Rectal smooth muscle tissue (tissue), 1 donor: ENCODE results near the gene PTPN21.

Source experiments
- H3K27ac ChIP-seq: one replicate; pipeline ENCODE4 v1.7.0; 2013; ENCODE audit warnings: low read depth, low read length, inconsistent platforms
- H3K27me3 ChIP-seq: one replicate; pipeline ENCODE4 v1.7.0; 2013; ENCODE audit warnings: low read length; ENCODE audit not compliant: control insufficient read depth, insufficient read depth
- H3K36me3 ChIP-seq: one replicate; pipeline ENCODE4 v1.7.0; 2013; ENCODE audit warnings: low read length; ENCODE audit not compliant: control insufficient read depth, insufficient read depth
- H3K4me1 ChIP-seq: one replicate; pipeline ENCODE4 v1.7.0; 2013; ENCODE audit warnings: low read length; ENCODE audit not compliant: control insufficient read depth, insufficient read depth
- H3K4me3 ChIP-seq: one replicate; pipeline ENCODE4 v1.7.0; 2013; ENCODE audit warnings: low read length
- H3K9ac ChIP-seq: one replicate; pipeline ENCODE4 v1.7.0; 2013; ENCODE audit warnings: low read length

Gene PTPN21

GRCh38 chr14:88493392-88494185, 61.2 kb downstream of the PTPN21 start:
- H3K36me3 ChIP-seq = peaks cover 7% of the 10 kb centered on the region
- H3K4me1 ChIP-seq = no peaks in the 10 kb centered on the region
- no peak overlapping the region for H3K4me3 ChIP-seq
- H3K27me3 ChIP-seq = no peaks in the 10 kb centered on the region
- H3K9ac ChIP-seq = no peak overlapping the region
- H3K27ac ChIP-seq = no peak overlapping the region

GRCh38 chr14:88492272-88493089, 62.3 kb downstream of the PTPN21 start:
- no peak overlapping the region for H3K27ac ChIP-seq
- peaks cover 7% of the 10 kb centered on the region for H3K36me3 ChIP-seq
- H3K9ac ChIP-seq = no peak overlapping the region

DNA sequence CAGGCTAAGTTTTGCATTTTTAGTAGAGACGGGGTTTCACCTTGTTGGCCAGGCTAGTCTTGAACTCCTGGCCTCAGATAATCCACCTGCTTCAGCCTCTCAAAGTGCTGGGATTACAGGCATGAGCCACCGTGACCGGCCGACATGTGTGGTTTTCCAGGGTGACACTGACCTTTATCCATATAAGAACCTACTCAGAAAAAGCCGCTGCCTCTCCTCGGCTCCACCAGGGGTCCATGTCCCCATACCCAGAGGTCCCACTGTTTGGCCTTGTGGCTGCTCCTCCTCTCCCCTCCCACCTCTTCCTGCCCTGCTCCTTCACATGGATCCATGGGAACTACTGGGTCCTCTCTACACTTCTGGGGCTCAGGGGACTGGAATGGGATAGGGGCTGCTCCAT, 64.6 kb downstream of the PTPN21 start:
- Histone ChIP-seq H3K27me3 (no peaks in the 10 kb centered on the region), H3K9ac (no peak overlapping the region), H3K27ac (no peak overlapping the region), H3K4me1 (no peaks in the 10 kb centered on the region), H3K36me3 (peaks cover 2% of the 10 kb centered on the region), H3K4me3 (no peak overlapping the region)

More at GRCh38 chr14:88492272-88493089, 62.3 kb downstream of the PTPN21 start:
- Histone ChIP-seq H3K27me3 (no peaks in the 10 kb centered on the region), H3K4me3 (no peak overlapping the region), H3K4me1 (no peaks in the 10 kb centered on the region)

DNA sequence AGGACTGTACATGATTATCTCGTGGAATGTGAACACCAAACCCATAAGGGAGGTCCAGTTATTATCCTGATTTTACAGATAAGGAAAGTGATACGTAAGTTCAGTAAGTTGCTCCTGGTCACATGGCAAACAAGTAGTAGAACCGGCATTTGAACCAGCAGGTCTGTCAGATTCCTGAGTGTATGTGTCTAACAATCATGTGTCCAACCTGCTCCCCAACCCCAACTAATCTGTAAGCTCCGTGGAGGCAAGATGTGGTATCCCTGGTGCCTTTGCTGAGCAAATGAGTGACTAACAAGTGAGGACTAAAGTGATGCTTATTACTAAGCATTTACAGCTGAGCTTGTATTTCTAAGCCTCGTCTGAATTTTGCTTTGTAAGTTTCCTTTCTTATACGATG, 65.9 kb downstream of the PTPN21 start:
- H3K4me1 ChIP-seq = no peaks in the 10 kb centered on the region
- H3K4me3 ChIP-seq = no peak overlapping the region
- H3K27ac ChIP-seq = no peak overlapping the region
- H3K36me3 ChIP-seq = peaks cover 2% of the 10 kb centered on the region
- H3K9ac ChIP-seq = no peak overlapping the region
- no peaks in the 10 kb centered on the region for H3K27me3 ChIP-seq

GRCh38 chr14:88488081-88488480, 66.7 kb downstream of the PTPN21 start:
- no peak overlapping the region for H3K27ac ChIP-seq
- H3K4me3 ChIP-seq = no peak overlapping the region
- H3K27me3 ChIP-seq = no peaks in the 10 kb centered on the region
- H3K36me3 ChIP-seq = peaks cover 3% of the 10 kb centered on the region
- no peak overlapping the region for H3K9ac ChIP-seq
- H3K4me1 ChIP-seq = no peaks in the 10 kb centered on the region

- Histone ChIP-seq H3K4me3 (no peak overlapping the region), H3K4me1 (no peaks in the 10 kb centered on the region), H3K9ac (no peak overlapping the region), H3K27me3 (no peaks in the 10 kb centered on the region), H3K27ac (no peak overlapping the region), H3K36me3 (peaks cover 15% of the 10 kb centered on the region)
These were observed 72.3 kb downstream of the PTPN21 start for GRCh38 chr14:88482524-88482923.

- no peak overlapping the region for H3K4me3 ChIP-seq
- H3K27ac ChIP-seq = no peak overlapping the region
- peaks cover 16% of the 10 kb centered on the region for H3K36me3 ChIP-seq
- no peaks in the 10 kb centered on the region for H3K4me1 ChIP-seq
- no peaks in the 10 kb centered on the region for H3K27me3 ChIP-seq
- no peak overlapping the region for H3K9ac ChIP-seq
These were observed 73.0 kb downstream of the PTPN21 start for GRCh38 chr14:88481794-88482193.

GRCh38 chr14:88481059-88481458, 73.7 kb downstream of the PTPN21 start:
- Histone ChIP-seq H3K4me3 (no peak overlapping the region), H3K9ac (no peak overlapping the region), H3K4me1 (no peaks in the 10 kb centered on the region), H3K27me3 (no peaks in the 10 kb centered on the region), H3K27ac (no peak overlapping the region), H3K36me3 (peaks cover 16% of the 10 kb centered on the region)

GRCh38 chr14:88479574-88479987, 75.2 kb downstream of the PTPN21 start:
- Histone ChIP-seq H3K4me1 (no peaks in the 10 kb centered on the region), H3K27me3 (no peaks in the 10 kb centered on the region), H3K9ac (no peak overlapping the region), H3K4me3 (no peak overlapping the region), H3K27ac (no peak overlapping the region), H3K36me3 (peaks cover 19% of the 10 kb centered on the region)

- H3K36me3 ChIP-seq = peaks cover 22% of the 10 kb centered on the region
These were observed 75.9 kb downstream of the PTPN21 start for GRCh38 chr14:88478931-88479330.

DNA sequence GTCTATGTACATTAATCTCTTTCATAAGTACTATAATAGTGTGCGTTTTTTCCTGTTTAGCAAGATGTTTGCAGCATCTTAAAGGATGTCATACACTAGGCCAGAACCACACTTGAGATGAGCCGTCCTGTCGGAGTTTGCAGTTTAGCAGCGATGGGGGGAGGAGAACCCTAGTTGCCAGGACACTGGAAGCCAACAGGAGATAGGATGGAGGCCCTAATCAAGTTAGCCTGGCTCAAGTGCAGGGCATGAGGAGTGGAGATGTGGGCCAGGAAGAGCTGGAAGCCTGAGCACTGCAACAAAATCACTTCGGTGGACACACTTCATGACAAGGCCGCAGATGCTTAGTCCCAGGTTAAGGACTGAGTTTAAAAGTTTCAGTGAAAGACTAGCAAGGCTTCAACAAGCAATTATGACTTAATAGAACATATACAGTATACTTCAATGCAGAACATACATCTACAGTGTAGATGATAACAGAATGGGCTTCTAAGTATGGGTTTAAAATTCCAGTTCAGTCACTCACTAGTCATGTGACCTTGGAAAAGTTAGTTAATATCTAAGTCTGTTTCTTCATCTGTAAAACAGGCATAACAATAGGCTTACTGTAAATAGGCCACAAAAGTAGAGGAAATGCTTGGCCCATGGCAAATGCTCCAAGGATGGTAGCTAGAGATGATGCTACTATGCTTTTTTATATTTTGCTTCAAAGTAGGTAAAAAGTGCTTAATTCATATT, 77.1 kb downstream of the PTPN21 start:
- Histone ChIP-seq H3K27me3 (no peaks in the 10 kb centered on the region), H3K4me3 (no peak overlapping the region), H3K4me1 (no peaks in the 10 kb centered on the region), H3K9ac (no peak overlapping the region), H3K27ac (no peak overlapping the region), H3K36me3 (peaks cover 19% of the 10 kb centered on the region)

More at GRCh38 chr14:88478931-88479330, 75.9 kb downstream of the PTPN21 start:
- Histone ChIP-seq H3K4me3 (no peak overlapping the region), H3K27me3 (no peaks in the 10 kb centered on the region), H3K4me1 (no peaks in the 10 kb centered on the region), H3K9ac (no peak overlapping the region), H3K27ac (no peak overlapping the region)

- Histone ChIP-seq H3K4me3 (no peak overlapping the region), H3K27ac (no peak overlapping the region), H3K36me3 (peaks cover 21% of the 10 kb centered on the region), H3K27me3 (no peaks in the 10 kb centered on the region), H3K9ac (no peak overlapping the region), H3K4me1 (no peaks in the 10 kb centered on the region)
These were observed 78.0 kb downstream of the PTPN21 start for GRCh38 chr14:88476825-88477224.
